GM19452 (cell line): ENCODE data around the gene SLC7A10.

ENCODE experiments used
- ATAC-seq: cut with Tn5 transposase; IDR thresholded peaks from one replicate; pipeline ENCODE4 v1.9.1; 2021; ENCODE audit not compliant: unreplicated experiment

The SLC7A10 gene

GRCh38 chr19:33255781-33256180 lies 30.1 kb upstream of the SLC7A10 start:
- no peak for ATAC-seq

DNA sequence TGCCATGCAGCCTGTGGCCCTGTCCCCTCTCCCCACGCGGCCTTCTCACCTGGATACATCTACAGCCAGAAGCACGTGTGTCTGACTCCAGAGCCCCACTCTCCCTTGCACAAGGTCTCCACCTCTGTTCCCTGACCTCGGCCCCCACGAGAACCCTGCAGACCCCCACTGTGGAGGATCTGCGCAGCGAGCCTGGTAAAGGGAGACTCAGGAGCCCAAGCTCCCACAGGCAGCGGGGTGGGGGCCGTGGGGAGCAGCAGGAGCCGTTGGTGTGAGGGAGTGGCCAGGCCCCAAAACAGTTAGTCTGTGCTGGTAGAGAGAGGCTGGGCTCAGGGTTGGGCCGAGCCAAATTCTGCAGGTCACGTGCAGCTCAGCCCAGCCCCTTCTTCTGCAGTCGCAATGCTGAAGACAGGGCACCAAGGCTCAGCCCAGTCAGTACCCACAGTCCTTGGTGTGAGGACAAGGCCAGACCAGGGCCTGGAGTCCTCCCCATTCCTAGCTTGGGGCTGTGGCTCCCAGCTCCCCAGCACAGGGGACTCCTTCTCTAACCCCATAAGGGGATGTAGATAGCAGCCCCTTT lies 28.7 kb upstream of the SLC7A10 start:
- no peak for ATAC-seq

GRCh38 chr19:33252971-33253370 lies 27.3 kb upstream of the SLC7A10 start:
- no peak for ATAC-seq

GRCh38 chr19:33252418-33252962 lies 26.8 kb upstream of the SLC7A10 start:
- ATAC-seq = no peak

DNA sequence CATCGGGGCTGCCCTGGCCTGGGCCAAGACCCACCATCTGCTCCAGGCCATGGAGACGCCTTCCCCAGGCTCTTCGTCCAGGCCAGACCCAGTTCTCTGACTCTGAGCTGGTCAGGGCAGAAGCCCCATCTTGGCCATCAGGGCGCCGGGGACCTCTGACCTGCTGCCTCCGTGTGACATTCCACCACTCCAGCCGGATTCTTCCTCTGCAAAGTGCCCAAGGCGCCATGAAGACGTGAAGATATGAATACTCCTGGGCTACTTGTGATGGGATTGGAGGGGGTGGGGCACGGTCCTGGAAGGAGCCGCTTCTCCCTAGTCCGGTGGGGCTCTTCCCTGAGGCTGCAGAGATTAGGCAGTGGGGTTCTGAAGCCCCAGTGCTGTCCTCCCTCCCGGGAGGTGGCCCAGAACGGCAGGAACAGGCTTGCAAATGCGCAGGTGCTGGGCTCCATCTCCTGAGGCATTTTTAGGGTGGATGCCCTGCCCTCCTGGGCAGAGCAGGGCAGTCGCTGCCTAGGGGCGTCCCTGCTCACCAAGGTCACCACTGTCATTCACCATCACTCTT lies 26.0 kb upstream of the SLC7A10 start:
- no peak for ATAC-seq

GRCh38 chr19:33251076-33251475 lies 25.4 kb upstream of the SLC7A10 start:
- no peak for ATAC-seq

DNA sequence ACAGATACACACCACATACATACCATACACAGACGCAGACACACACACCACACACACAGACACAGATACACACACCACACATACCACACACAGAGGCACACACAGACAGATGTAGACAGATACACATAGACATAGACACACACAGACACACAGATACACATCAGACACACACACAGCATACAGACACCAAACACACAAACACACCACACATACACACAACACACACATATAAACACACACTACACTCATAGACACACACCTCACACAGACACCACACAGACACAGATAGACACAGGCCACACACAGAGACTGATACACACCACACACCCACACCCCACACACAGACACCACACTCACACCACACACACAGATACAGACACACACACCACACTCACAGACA lies 24.9 kb upstream of the SLC7A10 start:
- no peak for ATAC-seq

- no peak for ATAC-seq
Measured at GRCh38 chr19:33249740-33250366, 24.2 kb upstream of the SLC7A10 start.

GRCh38 chr19:33248954-33249613 lies 23.4 kb upstream of the SLC7A10 start:
- no peak for ATAC-seq

DNA sequence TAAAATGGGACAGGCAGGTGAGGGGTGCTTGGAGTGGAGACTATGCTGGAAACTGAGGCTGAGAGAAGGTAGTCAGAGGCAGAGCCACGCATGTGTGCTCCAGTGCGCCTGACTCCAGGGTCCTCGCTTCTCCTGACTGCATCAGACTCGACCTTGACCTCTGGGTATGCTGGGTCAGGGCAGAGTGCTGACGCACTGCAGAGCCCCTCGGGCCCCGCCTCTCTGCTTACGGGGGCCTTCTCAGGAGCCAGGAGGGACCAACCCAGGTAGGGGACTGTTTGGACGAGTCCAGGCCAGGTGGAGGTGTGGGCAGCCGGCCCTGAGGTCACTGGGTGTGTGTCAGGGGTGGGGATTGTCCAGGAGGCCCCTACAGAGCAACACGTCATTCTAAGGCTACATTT lies 22.9 kb upstream of the SLC7A10 start:
- ATAC-seq = no peak

DNA sequence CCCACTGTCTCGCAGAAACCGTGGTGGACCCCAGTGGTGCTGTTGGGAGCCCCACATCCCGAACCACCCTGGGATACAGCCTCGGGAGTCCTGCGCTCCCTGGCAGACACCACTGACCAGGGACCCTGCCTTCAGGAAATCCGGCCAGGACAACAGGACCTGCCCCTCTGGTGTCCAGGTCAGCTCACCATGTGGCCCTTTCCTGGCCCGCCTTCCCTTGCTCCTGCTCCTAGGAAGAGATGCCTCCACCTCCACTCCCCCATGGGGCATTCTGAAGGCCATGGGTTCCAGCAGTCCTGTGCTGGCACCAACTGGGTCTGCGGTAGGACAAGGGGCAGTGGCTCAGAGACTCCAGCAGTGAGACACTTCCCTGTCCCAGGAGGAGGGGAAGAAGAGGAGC lies 22.5 kb upstream of the SLC7A10 start:
- ATAC-seq = no peak

- ATAC-seq = no peak
Measured at GRCh38 chr19:33247441-33247819, 21.8 kb upstream of the SLC7A10 start.

- no peak for ATAC-seq
Measured at GRCh38 chr19:33246709-33247440, 21.2 kb upstream of the SLC7A10 start.

DNA sequence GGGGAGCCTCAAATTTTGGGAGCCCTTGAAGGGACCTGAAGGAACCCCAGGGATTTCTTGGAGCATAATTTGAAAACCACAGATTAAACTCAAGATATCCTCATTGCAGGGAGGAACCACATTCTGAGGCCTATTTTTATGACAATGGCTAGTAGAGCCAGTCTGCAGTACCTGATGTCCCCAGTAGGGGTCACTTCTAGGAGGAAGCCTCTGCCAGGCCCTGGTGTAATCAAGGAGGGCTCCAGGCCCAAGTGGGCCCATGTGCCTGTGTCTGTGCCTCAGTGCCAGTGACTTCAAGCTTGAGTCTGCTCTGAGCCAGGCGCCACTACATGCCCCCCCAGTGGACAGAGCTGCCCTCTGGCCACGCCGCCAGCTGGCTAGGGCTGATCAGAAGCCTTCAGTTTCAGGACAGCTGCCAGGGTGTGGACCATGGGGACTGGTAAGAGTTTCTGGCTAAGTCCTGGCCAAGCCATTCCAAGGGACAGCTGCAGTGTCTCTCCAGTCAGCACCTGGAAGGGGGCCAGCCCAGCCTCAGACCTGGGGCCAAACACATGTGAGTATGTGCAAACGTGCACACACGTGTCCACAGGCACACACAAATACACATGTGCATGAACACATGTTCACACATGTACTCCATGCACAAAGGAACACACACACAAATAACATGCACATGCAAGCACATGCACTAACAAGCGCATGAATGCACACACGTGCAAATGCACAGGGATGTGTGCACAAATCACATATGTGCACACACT lies 20.5 kb upstream of the SLC7A10 start:
- no peak for ATAC-seq

- no peak for ATAC-seq
Measured at GRCh38 chr19:33242911-33243310, 17.3 kb upstream of the SLC7A10 start.

DNA sequence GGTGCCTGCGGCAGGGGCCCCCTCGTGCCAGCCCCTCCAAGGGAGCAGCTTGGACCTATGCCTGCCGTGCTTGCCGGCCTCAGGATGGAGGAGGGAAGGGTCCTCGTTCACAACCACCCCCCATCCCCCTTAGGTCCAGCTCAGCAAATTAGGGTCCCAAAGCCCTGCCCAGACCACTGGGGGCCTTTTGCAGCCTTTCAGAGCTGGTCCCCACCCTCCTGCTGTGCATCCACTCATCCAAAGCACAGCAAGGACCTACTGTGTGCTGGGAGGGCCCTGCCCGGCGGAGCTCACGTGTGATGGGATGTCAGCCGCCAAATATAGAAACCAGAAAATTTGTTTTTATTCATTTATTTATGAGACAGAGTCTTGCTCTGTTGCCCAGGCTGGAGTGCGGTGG lies 16.5 kb upstream of the SLC7A10 start:
- no peak for ATAC-seq

GRCh38 chr19:33241530-33242101 lies 16.0 kb upstream of the SLC7A10 start:
- ATAC-seq = no peak

- ATAC-seq = no peak
Measured at GRCh38 chr19:33241091-33241529, 15.5 kb upstream of the SLC7A10 start.

GRCh38 chr19:33240181-33240771 lies 14.6 kb upstream of the SLC7A10 start:
- ATAC-seq = no peak
